HG02885 (cell line): ENCODE results near the gene GPATCH2.

Source experiments
- ATAC-seq: cut with Tn5 transposase; IDR thresholded peaks from one replicate; pipeline ENCODE4 v1.9.1; 2021; ENCODE audit warnings: mild to moderate bottlenecking; ENCODE audit not compliant: unreplicated experiment, poor library complexity

Gene GPATCH2

GRCh38 chr1:217630711-217631591 lies at the start of gene GPATCH2, which contains the start of gene SPATA17:
Gene GPATCH2, minus strand, starts transcription at chr1:217631090. Its CDS starts 119 bp downstream, at chr1:217630971.
Gene SPATA17, plus strand, starts transcription at chr1:217631344. Its CDS starts 35 bp downstream, at chr1:217631379.
- ATAC-seq: peak; percentile 98

- ATAC-seq: no peak
Observed at GRCh38 chr1:217674028-217674729, 43.3 kb upstream of the GPATCH2 start.

- ATAC-seq: peak; percentile 67
Observed at GRCh38 chr1:217673387-217673786, 42.5 kb upstream of the GPATCH2 start.

GRCh38 chr1:217668351-217668940 lies 37.6 kb upstream of the GPATCH2 start:
- no peak for ATAC-seq

GRCh38 chr1:217661407-217661806 lies 30.5 kb upstream of the GPATCH2 start:
- no peak for ATAC-seq

- ATAC-seq: peak; percentile 58
Observed at GRCh38 chr1:217660353-217661062, 29.6 kb upstream of the GPATCH2 start.

GRCh38 chr1:217650674-217651073 lies 19.8 kb upstream of the GPATCH2 start:
- no peak for ATAC-seq

- ATAC-seq: no peak
Observed at GRCh38 chr1:217647791-217648190, 16.9 kb upstream of the GPATCH2 start.

GRCh38 chr1:217642455-217642854 lies 11.6 kb upstream of the GPATCH2 start:
- no peak for ATAC-seq

- no peak for ATAC-seq
Observed at GRCh38 chr1:217627431-217627830, 3.5 kb downstream of the GPATCH2 start.

GRCh38 chr1:217626321-217626720 lies 4.6 kb downstream of the GPATCH2 start:
- ATAC-seq: no peak

- no peak for ATAC-seq
Observed at GRCh38 chr1:217622042-217622441, 8.8 kb downstream of the GPATCH2 start.

- peak; percentile 100 for ATAC-seq
Observed at GRCh38 chr1:217620814-217621213, 10.1 kb downstream of the GPATCH2 start.

GRCh38 chr1:217617126-217617525 lies 13.8 kb downstream of the GPATCH2 start:
- ATAC-seq: no peak

- no peak for ATAC-seq
Observed at GRCh38 chr1:217614200-217614712, 16.6 kb downstream of the GPATCH2 start.

- ATAC-seq: no peak
Observed at GRCh38 chr1:217605390-217605789, 25.5 kb downstream of the GPATCH2 start.

- no peak for ATAC-seq
Observed at GRCh38 chr1:217602380-217602779, 28.5 kb downstream of the GPATCH2 start.

- no peak for ATAC-seq
Observed at GRCh38 chr1:217599154-217599553, 31.7 kb downstream of the GPATCH2 start.

- ATAC-seq: no peak
Observed at GRCh38 chr1:217590598-217590997, 40.3 kb downstream of the GPATCH2 start.

GRCh38 chr1:217586586-217586985 lies 44.3 kb downstream of the GPATCH2 start:
- ATAC-seq: no peak
